Gastrocnemius medialis (tissue), 4 donors: ENCODE measurements around the gene EPB41. TPM values are rescaled to one million over a fixed set of nuclear protein-coding genes. Genes with fewer than 3 reads are reported as not detected.
"Not testable (repeated sequence)": the region's sequence is repeated elsewhere in the genome, so short reads cannot be mapped to it uniquely, and the experiment has no call there.

Experiments
- ATAC-seq, 2 donors: fragments of 150-250 bp; one replicate each; pipeline ENCODE4 v1.9.1; 2016
- DNase-seq, 2 donors: peaks; one replicate each; pipeline ENCODE4 v3.0.0-alpha.2; 2019
- H3K27ac ChIP-seq, 4 donors: fragments of 200-600 bp; sonication (generic); 1 replicate in 1 of 4; 2 replicates in 3 of 4; pipeline ENCODE4 v1.5.1; 2016 to 2018; ENCODE audit warnings: mild to moderate bottlenecking in 2 of 4, moderate library complexity in 1 of 4
- H3K27me3 ChIP-seq, 3 donors: fragments of 200-600 bp; sonication (generic) in 2 of 3; 1 replicate in 1 of 3; 2 replicates in 2 of 3; pipeline versions ENCODE4 v1.5.1 to v1.6.0; 2016 to 2019; ENCODE audit warnings: mild to moderate bottlenecking in 1 of 3, moderate library complexity in 1 of 3
- H3K36me3 ChIP-seq, 2 donors: fragments of 200-600 bp; sonication (generic) in 1 of 2; one replicate each; pipeline ENCODE4 v1.5.1; 2017 to 2018
- H3K4me1 ChIP-seq, 2 donors: fragments of 200-600 bp; sonication (generic) in 1 of 2; one replicate each; pipeline ENCODE4 v1.5.1; 2016 to 2017; ENCODE audit warnings: mild to moderate bottlenecking in 2 of 2
- H3K4me3 ChIP-seq, 4 donors: fragments of 200-600 bp; sonication (generic) in 3 of 4; 1 replicate in 1 of 4; 2 replicates in 3 of 4; pipeline ENCODE4 v1.5.1; 2016 to 2019; ENCODE audit warnings: mild to moderate bottlenecking in 2 of 4
- H3K9me3 ChIP-seq, 3 donors: fragments of 200-600 bp; sonication (generic) in 2 of 3; 1 replicate in 1 of 3; 2 replicates in 2 of 3; pipeline ENCODE4 v1.5.1; 2016 to 2019
- CTCF ChIP-seq, 5 experiments: fragments of 450-650 bp in 3 of 5; fragments of 200-600 bp in 2 of 5; sonication (generic) in 2 of 5; IDR thresholded peaks in 4 of 5; conservative IDR thresholded peaks in 1 of 5; 1 replicate in 4 of 5; 2 replicates in 1 of 5; pipeline ENCODE4 v1.5.1; 2016 to 2019; ENCODE audit warnings: antibody characterized with exemption in 5 of 5, mild to moderate bottlenecking in 3 of 5, moderate library complexity in 3 of 5
- POLR2A ChIP-seq, 2 donors: fragments of 450-650 bp; IDR thresholded peaks; one replicate each; pipeline ENCODE4 v1.6.1; 2017; ENCODE audit warnings: antibody characterized with exemption in 2 of 2, mild to moderate bottlenecking in 2 of 2, moderate library complexity in 2 of 2
- in situ Hi-C, 4 donors: fragments of 200-750 bp; cut with MboI; loops; one replicate each; pipeline versions ENCODE4 v1.15.0 to v1.8.0; 2017; ENCODE audit warnings: low sequenced_read_pairs in 4 of 4
- intact Hi-C: fragments of 100-400 bp; cut with DNase I; formaldehyde crosslinking; loops from one replicate; pipeline ENCODE4 v1.15.1; 2023; ENCODE audit warnings: low total_unique reads
- total RNA-seq, 4 donors: library from RNA; depleted of rRNA; stranded (reverse); fragments of >200 nt; gene quantifications; one replicate each; pipeline versions ENCODE4 v1.1.0 to v1.2.3, GENCODE V29; 2016

The EPB41 gene
- total RNA-seq, 4 donors from 2014 or later = 19.5 to 28.6 (median 23.6) TPM

DNA sequence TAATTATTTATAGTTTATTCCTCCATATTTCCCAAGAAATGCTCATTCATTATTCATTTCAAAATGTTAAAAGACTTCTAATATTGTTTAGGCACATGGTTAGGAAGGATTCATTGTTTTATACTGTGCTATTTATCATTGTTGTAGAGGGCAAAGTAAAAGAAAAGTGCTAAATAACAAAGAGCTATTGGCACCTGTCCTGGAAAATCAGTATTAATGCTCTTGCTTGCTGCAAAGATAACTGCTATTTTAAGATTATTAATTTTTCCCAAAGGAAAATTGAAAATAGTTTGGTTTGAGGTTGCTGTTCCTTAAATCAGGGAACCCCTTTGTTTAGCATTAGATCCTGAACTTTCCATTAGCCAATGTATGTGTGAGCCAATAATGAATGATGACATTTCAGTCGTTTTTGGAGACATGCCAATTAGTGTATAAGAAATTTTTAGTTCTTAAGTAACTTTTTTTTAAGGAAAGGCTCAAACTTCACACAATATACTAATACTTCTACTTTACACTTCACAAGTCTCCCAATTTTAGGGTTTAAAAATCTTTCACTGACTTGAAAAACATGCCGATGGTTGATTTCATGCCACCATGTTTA lies 39.9 kb downstream of the EPB41 start:
- intact Hi-C loops = no loop called here
- Histone ChIP-seq H3K9me3 (no peaks in the 10 kb centered on the region), H3K27me3 (no peaks in the 10 kb centered on the region), H3K4me3 (no peak overlapping the region), H3K4me1 (peaks cover 2 to 25% of the 10 kb centered on the region in 2 donors), H3K27ac (no peak overlapping the region), H3K36me3 (no peaks in the 10 kb centered on the region)
- no peak for DNase-seq
- TF ChIP-seq POLR2A (IDR thresholded peaks at IDR 0.05) = no peak
- no peak for TF ChIP-seq CTCF (IDR thresholded peaks at IDR 0.05 in 4 of 5, conservative IDR thresholded peaks at IDR 0.05 in 1 of 5)
- in situ Hi-C loops = no loop called here
- no peak for ATAC-seq

DNA sequence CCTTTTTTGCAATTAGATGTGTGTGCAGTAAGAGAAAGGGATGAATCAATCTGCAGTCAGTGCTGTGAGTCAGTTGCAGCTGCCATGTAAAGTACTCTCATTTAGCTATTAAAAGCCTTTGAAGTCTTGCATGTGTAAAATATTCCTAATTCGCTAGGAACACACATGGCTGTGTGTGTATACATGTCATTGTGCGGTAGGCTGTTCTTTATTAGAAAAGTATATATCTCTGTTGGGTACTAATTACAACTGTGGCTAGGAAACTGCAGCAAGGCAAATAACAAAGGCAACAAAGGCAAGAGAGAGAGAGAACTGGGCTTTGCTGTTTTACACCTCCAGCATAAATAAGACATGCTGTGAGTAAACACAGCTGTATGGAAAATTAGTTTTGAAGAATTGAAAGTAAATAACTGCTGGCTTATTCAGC lies 41.7 kb downstream of the EPB41 start:
- TF ChIP-seq CTCF (IDR thresholded peaks at IDR 0.05 in 4 of 5, conservative IDR thresholded peaks at IDR 0.05 in 1 of 5) (no peak), POLR2A (IDR thresholded peaks at IDR 0.05) (no peak)
- Histone ChIP-seq H3K4me3 (no peak overlapping the region), H3K36me3 (no peaks in the 10 kb centered on the region), H3K27ac (no peak overlapping the region), H3K4me1 (peaks cover 2 to 13% of the 10 kb centered on the region in 2 donors), H3K9me3 (no peaks in the 10 kb centered on the region), H3K27me3 (no peaks in the 10 kb centered on the region)
- DNase-seq = no peak
- intact Hi-C loops = no loop called here
- in situ Hi-C loops = no loop called here
- ATAC-seq = no peak

GRCh38 chr1:28962114-28962831 lies 47.9 kb downstream of the EPB41 start:
- H3K27me3 ChIP-seq, H3K9me3 ChIP-seq, DNase-seq, in situ Hi-C loops, H3K4me1 ChIP-seq, H3K36me3 ChIP-seq, ATAC-seq, intact Hi-C loops, H3K27ac ChIP-seq, H3K4me3 ChIP-seq: not testable (repeated sequence)

- DNase-seq (no peak), ATAC-seq (no peak)
- intact Hi-C loops (no loop called here), in situ Hi-C loops (no loop called here)
- TF ChIP-seq CTCF (IDR thresholded peaks at IDR 0.05 in 4 of 5, conservative IDR thresholded peaks at IDR 0.05 in 1 of 5) = no peak
- no peak for TF ChIP-seq POLR2A (IDR thresholded peaks at IDR 0.05)
- no peaks in the 10 kb centered on the region for H3K27me3 ChIP-seq
- no peaks in the 10 kb centered on the region for H3K9me3 ChIP-seq
- no peak overlapping the region for H3K4me3 ChIP-seq
- peaks cover 0 to 3% of the 10 kb centered on the region in 2 donors for H3K4me1 ChIP-seq
- H3K36me3 ChIP-seq = no peaks in the 10 kb centered on the region
- no peak overlapping the region for H3K27ac ChIP-seq
Measured at GRCh38 chr1:28965271-28965870, 51.0 kb downstream of the EPB41 start.

DNA sequence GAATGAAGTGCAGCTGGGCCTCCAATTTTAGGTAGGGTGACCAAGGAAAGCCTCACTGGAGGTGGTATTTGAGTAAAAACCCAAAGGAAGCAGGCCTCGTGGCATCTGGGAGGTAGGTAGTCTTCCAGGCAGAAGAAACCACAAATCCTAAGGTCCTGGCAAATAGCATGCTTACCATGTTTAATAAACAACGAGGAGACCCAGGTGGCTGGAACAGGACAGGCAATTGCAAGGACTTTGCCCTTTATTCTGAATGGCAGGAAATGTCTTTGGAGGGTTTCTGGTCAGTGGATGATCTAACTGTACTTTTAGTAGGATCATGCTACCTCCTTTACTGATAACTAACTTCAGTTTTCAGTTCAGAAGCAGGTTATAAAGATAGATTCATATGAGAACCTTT lies 52.2 kb downstream of the EPB41 start:
- no peaks in the 10 kb centered on the region for H3K27me3 ChIP-seq
- in situ Hi-C loops (no loop called here), intact Hi-C loops (no loop called here)
- no peaks in the 10 kb centered on the region for H3K36me3 ChIP-seq
- ATAC-seq (no peak), DNase-seq (no peak)
- peaks cover 0 to 3% of the 10 kb centered on the region in 2 donors for H3K4me1 ChIP-seq
- TF ChIP-seq CTCF (IDR thresholded peaks at IDR 0.05 in 4 of 5, conservative IDR thresholded peaks at IDR 0.05 in 1 of 5) (no peak), POLR2A (IDR thresholded peaks at IDR 0.05) (no peak)
- H3K27ac ChIP-seq = no peak overlapping the region
- H3K9me3 ChIP-seq = no peaks in the 10 kb centered on the region
- no peak overlapping the region for H3K4me3 ChIP-seq
